ENCODE measurements around the gene CNTNAP2. TPM values are rescaled to one million over a fixed set of nuclear protein-coding genes. Genes with fewer than 3 reads are reported as not detected.

Gene CNTNAP2
- total and polyA plus RNA-seq, 9 of the 15 experiments (the other 6 are each of a cell fraction or from before 2014, with no cell fraction given): 0.04 to 0.62 (median 0.09) TPM; not detected in 4

- TF ChIP-seq KLF1 (tag; IDR thresholded peaks at IDR 0.05): 0 out of 2 replicates have a peak, but pooled peaks have one; percentile 24
- TF ChIP-seq ZNF75A (CRISPR knock-in tag; IDR thresholded peaks at IDR 0.05): no peak
- no peak for TF ChIP-seq PCBP2 (IDR thresholded peaks at IDR 0.05; ENCODE audit: low read depth, low read length, poor library complexity, severe bottlenecking)
- TF ChIP-seq ILK (tag; IDR thresholded peaks at IDR 0.05; ENCODE audit: borderline replicate concordance, low read depth): no peak
- no peak for TF ChIP-seq BACH1 (tag; IDR thresholded peaks at IDR 0.05)
- TF ChIP-seq SMARCB1 (IDR thresholded peaks at IDR 0.05; ENCODE audit: insufficient read length, low read depth): no peak
- TF ChIP-seq ARNT (IDR thresholded peaks at IDR 0.05): no peak
- no peak for TF ChIP-seq MCM7 (IDR thresholded peaks at IDR 0.05)
- no peak for TF ChIP-seq SOX6 (IDR thresholded peaks at IDR 0.05)
- TF ChIP-seq CTCF (IDR thresholded peaks at IDR 0.05 in 2 of 3, conservative IDR thresholded peaks at IDR 0.05 in 1 of 3; ENCODE audit: insufficient read depth in 2 of 3, low read depth in 1 of 3, low read length in 3 of 3): peak; percentile 74 to 93 (median 92)
- TF ChIP-seq HNRNPK (IDR thresholded peaks at IDR 0.05; ENCODE audit: low read depth, low read length, poor library complexity, severe bottlenecking): no peak
- no peak for TF ChIP-seq HNRNPL (IDR thresholded peaks at IDR 0.05; ENCODE audit: low read depth, low read length)
- TF ChIP-seq ZFP36 (IDR thresholded peaks at IDR 0.05; ENCODE audit: low read depth, low read length, partially characterized antibody): no peak
- no peak for TF ChIP-seq FOXJ3 (CRISPR knock-in tag; IDR thresholded peaks at IDR 0.05)
- no peak for TF ChIP-seq TFE3 (CRISPR knock-in tag; IDR thresholded peaks at IDR 0.05)
- TF ChIP-seq CEBPG (CRISPR knock-in tag; IDR thresholded peaks at IDR 0.05): no peak
- TF ChIP-seq CEBPG (tag; conservative IDR thresholded peaks at IDR 0.05 in 1 of 2, IDR thresholded peaks at IDR 0.05 in 1 of 2): 0 out of 4 replicates have a peak, but pooled peaks of 1 of the 2 experiments have one; percentile 23
- no peak for TF ChIP-seq GABPB2 (CRISPR knock-in tag; conservative IDR thresholded peaks at IDR 0.05)
- no peak for TF ChIP-seq NFRKB (IDR thresholded peaks at IDR 0.05; ENCODE audit: low read depth)
Observed at GRCh38 chr7:148242294-148242821, 2125.8 kb downstream of the CNTNAP2 start (continued).
